GM23338 (cell line): Measurements from ENCODE around the gene FKBP1A. TPM values are rescaled to one million over a fixed set of nuclear protein-coding genes. Genes with fewer than 3 reads are reported as not detected.

ENCODE experiments used
- ATAC-seq: fragments of 200-7000 bp; cut with Tn5 transposase; 3 replicates; pipeline ENCODE4 v1.9.1; 2020
- DNase-seq: peaks from one replicate; pipeline ENCODE4 v3.0.0-alpha.2; 2015; ENCODE audit warnings: low spot score
- H2AFZ ChIP-seq: fragments of 200-600 bp; sonication (generic); 2 replicates; pipeline ENCODE4 v1.8.0; 2016; ENCODE audit warnings: antibody characterized with exemption, mild to moderate bottlenecking, moderate library complexity
- H3F3A ChIP-seq: fragments of 200-600 bp; sonication (generic); replicated peaks from 2 replicates; pipeline ENCODE4 v1.8.0; 2017; ENCODE audit warnings: antibody characterized with exemption, mixed run types, low read depth
- H3K27ac ChIP-seq: fragments of 200-600 bp; sonication (generic); 2 replicates; pipeline ENCODE4 v1.6.1; 2016; ENCODE audit warnings: low read depth
- H3K27me3 ChIP-seq: fragments of 200-600 bp; sonication (generic); 2 replicates; pipeline ENCODE4 v1.8.0; 2016; ENCODE audit warnings: mild to moderate bottlenecking, mixed run types, moderate library complexity; ENCODE audit not compliant: insufficient read depth
- H3K36me3 ChIP-seq: fragments of 200-600 bp; sonication (generic); 2 replicates; pipeline ENCODE4 v1.8.0; 2016; ENCODE audit warnings: mild to moderate bottlenecking; ENCODE audit not compliant: insufficient read depth
- H3K4me1 ChIP-seq: fragments of 200-600 bp; sonication (generic); 2 replicates; pipeline ENCODE4 v1.8.0; 2016; ENCODE audit warnings: mild to moderate bottlenecking, moderate library complexity; ENCODE audit not compliant: insufficient read depth
- H3K4me2 ChIP-seq: fragments of 200-600 bp; sonication (generic); 2 replicates; pipeline ENCODE4 v1.7.1; 2017; ENCODE audit warnings: mixed run types
- H3K4me3 ChIP-seq: fragments of 200-600 bp; sonication (generic); 2 replicates; pipeline ENCODE4 v1.6.1; 2016; ENCODE audit warnings: mixed run types
- H3K79me2 ChIP-seq: fragments of 200-600 bp; sonication (generic); replicated peaks from 2 replicates; pipeline ENCODE4 v1.8.0; 2017; ENCODE audit warnings: mild to moderate bottlenecking; ENCODE audit not compliant: insufficient read depth
- H3K9me2 ChIP-seq: fragments of 200-600 bp; sonication (generic); 2 replicates; pipeline ENCODE4 v1.8.0; 2017; ENCODE audit not compliant: insufficient read depth
- H4K20me1 ChIP-seq: fragments of 200-600 bp; sonication (generic); replicated peaks from 2 replicates; pipeline ENCODE4 v1.8.0; 2017; ENCODE audit warnings: mild to moderate bottlenecking; ENCODE audit not compliant: insufficient read depth
- H3K27ac Mint-ChIP-seq: 2 replicates; pipeline ENCODE4 v1.8.0; 2020; ENCODE audit warnings: inconsistent platforms, mild to moderate bottlenecking, moderate library complexity, mixed read lengths
- H3K27me3 Mint-ChIP-seq: 3 replicates; pipeline ENCODE4 v1.8.0; 2022; ENCODE audit warnings: low read depth, mild to moderate bottlenecking, moderate library complexity, mixed read lengths, inconsistent platforms; ENCODE audit not compliant: insufficient read depth, poor library complexity
- H3K36me3 Mint-ChIP-seq: 3 replicates; pipeline ENCODE4 v1.8.0; 2021; ENCODE audit warnings: low read depth, mild to moderate bottlenecking, inconsistent platforms, moderate library complexity, mixed read lengths
- H3K4me1 Mint-ChIP-seq: 3 replicates; pipeline ENCODE4 v1.8.0; 2020; ENCODE audit warnings: mild to moderate bottlenecking, inconsistent platforms, mixed read lengths
- H3K4me3 Mint-ChIP-seq: 3 replicates; pipeline ENCODE4 v1.8.0; 2021; ENCODE audit warnings: moderate library complexity, mild to moderate bottlenecking, inconsistent platforms, mixed read lengths
- H3K9me3 Mint-ChIP-seq: 3 replicates; pipeline ENCODE4 v1.8.0; 2020; ENCODE audit warnings: moderate library complexity, mild to moderate bottlenecking, inconsistent platforms, mixed read lengths
- CREB1 ChIP-seq: fragments of 250-450 bp; sonication (Bioruptor Pico); IDR thresholded peaks from 2 replicates; pipeline ENCODE4 v1.5.0; 2020; ENCODE audit warnings: low read depth, mild to moderate bottlenecking, moderate library complexity
- ETS1 ChIP-seq: IDR thresholded peaks from 2 replicates; pipeline ENCODE4 v1.6.1; 2016; ENCODE audit warnings: antibody characterized with exemption
- EZH2 ChIP-seq: fragments of 200-600 bp; sonication (generic); IDR thresholded peaks from one replicate; pipeline ENCODE4 v1.8.0; 2017; ENCODE audit warnings: antibody characterized with exemption, mild to moderate bottlenecking, low read depth; ENCODE audit not compliant: unreplicated experiment
- EZH2phosphoT487 ChIP-seq: fragments of 200-600 bp; sonication (generic); IDR thresholded peaks from one replicate; pipeline ENCODE4 v1.8.1; 2018; ENCODE audit warnings: antibody characterized with exemption; ENCODE audit not compliant: unreplicated experiment
- JUNB ChIP-seq: IDR thresholded peaks from one replicate; pipeline ENCODE4 v1.6.1; 2016; ENCODE audit warnings: antibody characterized with exemption; ENCODE audit not compliant: unreplicated experiment
- NANOG ChIP-seq: IDR thresholded peaks from 2 replicates; pipeline ENCODE4 v1.6.1; 2016; ENCODE audit warnings: antibody characterized with exemption, borderline replicate concordance
- POLR2AphosphoS5 ChIP-seq: IDR thresholded peaks from 2 replicates; pipeline ENCODE4 v1.6.1; 2016; ENCODE audit warnings: antibody characterized with exemption, low read depth
- REST ChIP-seq: IDR thresholded peaks from one replicate; pipeline ENCODE4 v1.6.1; 2018; ENCODE audit warnings: antibody characterized with exemption; ENCODE audit not compliant: unreplicated experiment
- STAT1 ChIP-seq: IDR thresholded peaks from one replicate; pipeline ENCODE4 v1.6.1; 2016; ENCODE audit warnings: antibody characterized with exemption; ENCODE audit not compliant: unreplicated experiment
- ZNF114 ChIP-seq: fragments of 250-450 bp; sonication (Bioruptor Pico); IDR thresholded peaks from 2 replicates; pipeline ENCODE4 v1.5.0; 2020; ENCODE audit warnings: mild to moderate bottlenecking, moderate library complexity
- ZNF331 ChIP-seq: fragments of 250-450 bp; sonication (Bioruptor Pico); IDR thresholded peaks from 2 replicates; pipeline ENCODE4 v1.5.0; 2020; ENCODE audit warnings: low read depth, mild to moderate bottlenecking, moderate library complexity
- polyA plus RNA-seq: library from polyadenylated mRNA; unstranded; fragments of >200 nt; fragmentation: Nextera tagmentation; extraction: Ambion mirVana; gene quantifications from 2 replicates; pipeline ENCODE4 v1.2.1, GENCODE V29; 2016
- total RNA-seq: library from RNA; depleted of rRNA; stranded (reverse); fragments of >200 nt; shearing (Covaris generic); gene quantifications from 2 replicates; pipeline ENCODE4 v1.2.3, GENCODE V29; 2014
- TF ChIP-seq, protein P1 (sequence below): fragments of 250-450 bp; sonication (Bioruptor Pico); IDR thresholded peaks from 2 replicates; pipeline ENCODE4 v1.5.0; 2020; ENCODE audit warnings: mild to moderate bottlenecking, moderate library complexity
- TF ChIP-seq, protein P2 (sequence below), 2 experiments: fragments of 200-600 bp in 1 of 2; sonication (generic) in 1 of 2; conservative IDR thresholded peaks; 2 replicates each; pipeline versions ENCODE4 v1.5.1 to v1.6.1; 2016 to 2017; ENCODE audit warnings: antibody characterized with exemption in 2 of 2, low read depth in 2 of 2, mild to moderate bottlenecking in 2 of 2, moderate library complexity in 1 of 2

The FKBP1A gene
- total and polyA plus RNA-seq, 2 experiments from 2014 or later, result 171 to 350 TPM

DNA sequence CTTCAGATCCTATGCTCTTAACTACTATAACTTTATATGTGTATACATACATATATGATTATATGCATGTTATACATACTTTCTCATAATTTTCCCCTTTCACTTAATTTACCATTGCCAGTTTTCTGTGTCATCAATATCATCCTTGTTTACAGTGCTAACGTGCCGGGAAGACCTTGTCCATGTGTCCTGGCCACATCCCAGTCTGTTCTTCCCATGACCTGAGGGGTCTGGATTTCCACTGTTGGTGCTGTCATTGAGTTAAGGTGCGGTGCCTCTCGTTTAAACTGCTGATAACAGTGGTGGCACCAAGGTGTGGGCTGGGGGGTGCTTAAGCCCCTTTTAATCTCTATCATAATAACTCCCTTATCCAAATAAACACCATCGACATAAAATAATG, 55.4 kb downstream of the FKBP1A start:
- no peak for DNase-seq
- no peak overlapping the region for H3K4me3 Mint-ChIP-seq
- peaks cover 17% of the 10 kb centered on the region; the same call in 1 of the 3 replicates for H3K36me3 Mint-ChIP-seq
- Histone ChIP-seq H2AFZ (no peak overlapping the region), H3K79me2 (no peaks in the 10 kb centered on the region), H3K4me1 (no peaks in the 10 kb centered on the region), H3K4me3 (no peak overlapping the region), H3K9me2 (no peaks in the 10 kb centered on the region), H3F3A (no peaks in the 10 kb centered on the region), H3K27me3 (no peaks in the 10 kb centered on the region; the same call in 1 of the 2 replicates), H3K27ac (no peak overlapping the region), H3K36me3 (no peaks in the 10 kb centered on the region), H4K20me1 (peaks cover 15% of the 10 kb centered on the region), H3K4me2 (no peak overlapping the region)
- H3K4me1 Mint-ChIP-seq, result peaks cover 16% of the 10 kb centered on the region
- TF ChIP-seq REST (no peak), EZH2phosphoT487 (no peak), ETS1 (no peak), ZNF114 (no peak), STAT1 (no peak), ZNF331 (CRISPR knock-in tag) (no peak), JUNB (no peak), CREB1 (CRISPR knock-in tag) (no peak), POLR2AphosphoS5 (no peak), NANOG (no peak), EZH2 (no peak)
- TF ChIP-seq, protein P1, sequence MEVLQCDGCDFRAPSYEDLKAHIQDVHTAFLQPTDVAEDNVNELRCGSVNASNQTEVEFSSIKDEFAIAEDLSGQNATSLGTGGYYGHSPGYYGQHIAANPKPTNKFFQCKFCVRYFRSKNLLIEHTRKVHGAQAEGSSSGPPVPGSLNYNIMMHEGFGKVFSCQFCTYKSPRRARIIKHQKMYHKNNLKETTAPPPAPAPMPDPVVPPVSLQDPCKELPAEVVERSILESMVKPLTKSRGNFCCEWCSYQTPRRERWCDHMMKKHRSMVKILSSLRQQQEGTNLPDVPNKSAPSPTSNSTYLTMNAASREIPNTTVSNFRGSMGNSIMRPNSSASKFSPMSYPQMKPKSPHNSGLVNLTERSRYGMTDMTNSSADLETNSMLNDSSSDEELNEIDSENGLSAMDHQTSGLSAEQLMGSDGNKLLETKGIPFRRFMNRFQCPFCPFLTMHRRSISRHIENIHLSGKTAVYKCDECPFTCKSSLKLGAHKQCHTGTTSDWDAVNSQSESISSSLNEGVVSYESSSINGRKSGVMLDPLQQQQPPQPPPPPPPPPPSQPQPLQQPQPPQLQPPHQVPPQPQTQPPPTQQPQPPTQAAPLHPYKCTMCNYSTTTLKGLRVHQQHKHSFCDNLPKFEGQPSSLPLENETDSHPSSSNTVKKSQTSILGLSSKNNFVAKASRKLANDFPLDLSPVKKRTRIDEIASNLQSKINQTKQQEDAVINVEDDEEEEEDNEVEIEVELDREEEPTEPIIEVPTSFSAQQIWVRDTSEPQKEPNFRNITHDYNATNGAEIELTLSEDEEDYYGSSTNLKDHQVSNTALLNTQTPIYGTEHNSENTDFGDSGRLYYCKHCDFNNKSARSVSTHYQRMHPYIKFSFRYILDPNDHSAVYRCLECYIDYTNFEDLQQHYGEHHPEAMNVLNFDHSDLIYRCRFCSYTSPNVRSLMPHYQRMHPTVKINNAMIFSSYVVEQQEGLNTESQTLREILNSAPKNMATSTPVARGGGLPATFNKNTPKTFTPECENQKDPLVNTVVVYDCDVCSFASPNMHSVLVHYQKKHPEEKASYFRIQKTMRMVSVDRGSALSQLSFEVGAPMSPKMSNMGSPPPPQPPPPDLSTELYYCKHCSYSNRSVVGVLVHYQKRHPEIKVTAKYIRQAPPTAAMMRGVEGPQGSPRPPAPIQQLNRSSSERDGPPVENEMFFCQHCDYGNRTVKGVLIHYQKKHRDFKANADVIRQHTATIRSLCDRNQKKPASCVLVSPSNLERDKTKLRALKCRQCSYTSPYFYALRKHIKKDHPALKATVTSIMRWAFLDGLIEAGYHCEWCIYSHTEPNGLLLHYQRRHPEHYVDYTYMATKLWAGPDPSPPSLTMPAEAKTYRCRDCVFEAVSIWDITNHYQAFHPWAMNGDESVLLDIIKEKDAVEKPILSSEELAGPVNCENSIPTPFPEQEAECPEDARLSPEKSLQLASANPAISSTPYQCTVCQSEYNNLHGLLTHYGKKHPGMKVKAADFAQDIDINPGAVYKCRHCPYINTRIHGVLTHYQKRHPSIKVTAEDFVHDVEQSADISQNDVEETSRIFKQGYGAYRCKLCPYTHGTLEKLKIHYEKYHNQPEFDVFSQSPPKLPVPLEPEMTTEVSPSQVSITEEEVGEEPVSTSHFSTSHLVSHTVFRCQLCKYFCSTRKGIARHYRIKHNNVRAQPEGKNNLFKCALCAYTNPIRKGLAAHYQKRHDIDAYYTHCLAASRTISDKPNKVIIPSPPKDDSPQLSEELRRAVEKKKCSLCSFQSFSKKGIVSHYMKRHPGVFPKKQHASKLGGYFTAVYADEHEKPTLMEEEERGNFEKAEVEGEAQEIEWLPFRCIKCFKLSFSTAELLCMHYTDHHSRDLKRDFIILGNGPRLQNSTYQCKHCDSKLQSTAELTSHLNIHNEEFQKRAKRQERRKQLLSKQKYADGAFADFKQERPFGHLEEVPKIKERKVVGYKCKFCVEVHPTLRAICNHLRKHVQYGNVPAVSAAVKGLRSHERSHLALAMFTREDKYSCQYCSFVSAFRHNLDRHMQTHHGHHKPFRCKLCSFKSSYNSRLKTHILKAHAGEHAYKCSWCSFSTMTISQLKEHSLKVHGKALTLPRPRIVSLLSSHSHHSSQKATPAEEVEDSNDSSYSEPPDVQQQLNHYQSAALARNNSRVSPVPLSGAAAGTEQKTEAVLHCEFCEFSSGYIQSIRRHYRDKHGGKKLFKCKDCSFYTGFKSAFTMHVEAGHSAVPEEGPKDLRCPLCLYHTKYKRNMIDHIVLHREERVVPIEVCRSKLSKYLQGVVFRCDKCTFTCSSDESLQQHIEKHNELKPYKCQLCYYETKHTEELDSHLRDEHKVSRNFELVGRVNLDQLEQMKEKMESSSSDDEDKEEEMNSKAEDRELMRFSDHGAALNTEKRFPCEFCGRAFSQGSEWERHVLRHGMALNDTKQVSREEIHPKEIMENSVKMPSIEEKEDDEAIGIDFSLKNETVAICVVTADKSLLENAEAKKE (CRISPR knock-in tag), result no peak
- TF ChIP-seq, protein P2, sequence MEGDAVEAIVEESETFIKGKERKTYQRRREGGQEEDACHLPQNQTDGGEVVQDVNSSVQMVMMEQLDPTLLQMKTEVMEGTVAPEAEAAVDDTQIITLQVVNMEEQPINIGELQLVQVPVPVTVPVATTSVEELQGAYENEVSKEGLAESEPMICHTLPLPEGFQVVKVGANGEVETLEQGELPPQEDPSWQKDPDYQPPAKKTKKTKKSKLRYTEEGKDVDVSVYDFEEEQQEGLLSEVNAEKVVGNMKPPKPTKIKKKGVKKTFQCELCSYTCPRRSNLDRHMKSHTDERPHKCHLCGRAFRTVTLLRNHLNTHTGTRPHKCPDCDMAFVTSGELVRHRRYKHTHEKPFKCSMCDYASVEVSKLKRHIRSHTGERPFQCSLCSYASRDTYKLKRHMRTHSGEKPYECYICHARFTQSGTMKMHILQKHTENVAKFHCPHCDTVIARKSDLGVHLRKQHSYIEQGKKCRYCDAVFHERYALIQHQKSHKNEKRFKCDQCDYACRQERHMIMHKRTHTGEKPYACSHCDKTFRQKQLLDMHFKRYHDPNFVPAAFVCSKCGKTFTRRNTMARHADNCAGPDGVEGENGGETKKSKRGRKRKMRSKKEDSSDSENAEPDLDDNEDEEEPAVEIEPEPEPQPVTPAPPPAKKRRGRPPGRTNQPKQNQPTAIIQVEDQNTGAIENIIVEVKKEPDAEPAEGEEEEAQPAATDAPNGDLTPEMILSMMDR (conservative IDR thresholded peaks at IDR 0.05; ENCODE audit: low read depth in 2 of 2), result no peak
- peaks cover 11% of the 10 kb centered on the region for H3K27me3 Mint-ChIP-seq
- no peak overlapping the region for H3K27ac Mint-ChIP-seq
- ATAC-seq, result no peak
- H3K9me3 Mint-ChIP-seq, result no peaks in the 10 kb centered on the region
